Upper lobe of left lung (tissue), 6 donors: ENCODE results near the gene SLC28A1. TPM values are rescaled to one million over a fixed set of nuclear protein-coding genes. Genes with fewer than 3 reads are reported as not detected.
"Not testable (repeated sequence)": the region's sequence is repeated elsewhere in the genome, so short reads cannot be mapped to it uniquely, and the experiment has no call there.

Experiments
- ATAC-seq, 2 donors: fragments of 200-7000 bp; cut with Tn5 transposase; one replicate each; pipeline ENCODE4 v1.9.1; 2022; ENCODE audit warnings: mild to moderate bottlenecking in 2 of 2, moderate library complexity in 2 of 2; ENCODE audit not compliant: low FRiP score in 2 of 2
- DNase-seq, 2 donors: peaks; one replicate each; pipeline ENCODE4 v3.0.0-alpha.2; 2019 to 2020
- H3K27ac ChIP-seq, 4 donors: fragments of 200-600 bp; sonication (generic); one replicate each; pipeline ENCODE4 v1.5.1; 2016 to 2019
- H3K27me3 ChIP-seq, 4 donors: fragments of 200-600 bp; sonication (generic); one replicate each; pipeline ENCODE4 v1.5.1; 2017 to 2019
- H3K36me3 ChIP-seq, 4 donors: fragments of 200-600 bp; sonication (generic); one replicate each; pipeline ENCODE4 v1.5.1; 2016 to 2019
- H3K4me1 ChIP-seq, 4 donors: fragments of 200-600 bp; sonication (generic); one replicate each; pipeline ENCODE4 v1.5.1; 2018 to 2019
- H3K4me3 ChIP-seq, 4 donors: fragments of 200-600 bp; sonication (generic); one replicate each; pipeline ENCODE4 v1.5.1; 2017 to 2019; ENCODE audit warnings: mild to moderate bottlenecking in 2 of 4, moderate library complexity in 1 of 4
- H3K9me3 ChIP-seq, 4 donors: fragments of 200-600 bp; sonication (generic); one replicate each; pipeline ENCODE4 v1.5.1; 2018 to 2019
- CTCF ChIP-seq, 6 experiments: fragments of 450-650 bp in 4 of 6; fragments of 200-600 bp in 2 of 6; sonication (generic) in 2 of 6; IDR thresholded peaks; one replicate each; pipeline ENCODE4 v1.5.1; 2016 to 2019; ENCODE audit warnings: antibody characterized with exemption in 6 of 6
- EP300 ChIP-seq, 4 donors: sonication (generic); formaldehyde crosslinking; IDR thresholded peaks; one replicate each; pipeline ENCODE4 v1.5.1; 2017; ENCODE audit warnings: antibody characterized with exemption in 4 of 4, control low read depth in 2 of 4
- POLR2A ChIP-seq, 4 donors: fragments of 450-650 bp; IDR thresholded peaks; one replicate each; pipeline ENCODE4 v1.5.1; 2016 to 2017; ENCODE audit warnings: antibody characterized with exemption in 4 of 4, mild to moderate bottlenecking in 2 of 4
- POLR2AphosphoS5 ChIP-seq, 2 donors: sonication (generic); formaldehyde crosslinking; IDR thresholded peaks; one replicate each; pipeline ENCODE4 v1.5.1; 2017; ENCODE audit warnings: antibody characterized with exemption in 2 of 2
- WGBS, 2 donors: methylation state at CpG; one replicate each; pipeline ENCODE4 v1.1.5; 2017 to 2018; 5-methylcytosine and 5-hydroxymethylcytosine counted together
- total RNA-seq, 6 donors: library from RNA; depleted of rRNA in 4 of 6; stranded (reverse); fragments of >200 nt in 4 of 6; gene quantifications; one replicate each; pipeline versions ENCODE4 v1.1.0 to v1.2.1, GENCODE V29; 2016 to 2021
- donor health status: DM: no; HTN: no; CAD: no; lungs with moderate emphysema.
- donor health status: DM: no; HTN: yes; CAD: no; lungs with severe emphysema.

SLC28A1 gene
- total RNA-seq, 6 donors from 2014 or later: not detected

GRCh38 chr15:84874981-84875699 is 9.3 kb upstream of the SLC28A1 start:
- no peak for TF ChIP-seq POLR2AphosphoS5 (IDR thresholded peaks at IDR 0.05)
- TF ChIP-seq POLR2A (IDR thresholded peaks at IDR 0.05): no peak
- no peak for TF ChIP-seq EP300 (IDR thresholded peaks at IDR 0.05)
- TF ChIP-seq CTCF (IDR thresholded peaks at IDR 0.05): no peak
- ATAC-seq (no peak), DNase-seq (no peak)
- Histone ChIP-seq H3K4me1 (peaks cover 0 to 13% (median 2%) of the 10 kb centered on the region in 4 donors), H3K27me3 (no peaks in the 10 kb centered on the region), H3K4me3 (no peak overlapping the region), H3K36me3 (no peaks in the 10 kb centered on the region), H3K27ac (no peak overlapping the region), H3K9me3 (no peaks in the 10 kb centered on the region)
- WGBS, 2 donors: 65 to 75% methylated on average over 5 of the region's 5 CpGs

- Histone ChIP-seq H3K27me3 (no peaks in the 10 kb centered on the region), H3K4me3 (no peak overlapping the region), H3K4me1 (peaks cover 0 to 13% (median 2%) of the 10 kb centered on the region in 4 donors), H3K9me3 (no peaks in the 10 kb centered on the region), H3K27ac (no peak overlapping the region), H3K36me3 (no peaks in the 10 kb centered on the region)
- no peak for ATAC-seq
- TF ChIP-seq EP300 (IDR thresholded peaks at IDR 0.05): no peak
- no peak for TF ChIP-seq POLR2A (IDR thresholded peaks at IDR 0.05)
- no peak for TF ChIP-seq POLR2AphosphoS5 (IDR thresholded peaks at IDR 0.05)
- TF ChIP-seq CTCF (IDR thresholded peaks at IDR 0.05): no peak
- DNase-seq: no peak
Measured at GRCh38 chr15:84876269-84876668, 8.2 kb upstream of the SLC28A1 start.

- H3K27me3 ChIP-seq, H3K4me3 ChIP-seq, H3K9me3 ChIP-seq, DNase-seq, ATAC-seq, H3K27ac ChIP-seq, H3K36me3 ChIP-seq: not testable (repeated sequence)
- WGBS, 2 donors: 90 to 97% methylated on average over 3 of the region's 3 CpGs
- peaks cover 0 to 13% (median 2%) of the 10 kb centered on the region in 4 donors for H3K4me1 ChIP-seq
Measured at GRCh38 chr15:84877701-84878100, 6.8 kb upstream of the SLC28A1 start.

- no peaks in the 10 kb centered on the region for H3K27me3 ChIP-seq
- DNase-seq (peak in 1 of 2 donors; percentile 82), ATAC-seq (peak; percentile 80 to 84)
- H3K4me1 ChIP-seq: peaks cover 0 to 13% (median 2%) of the 10 kb centered on the region in 4 donors
- H3K9me3 ChIP-seq: no peaks in the 10 kb centered on the region
- no peak overlapping the region for H3K27ac ChIP-seq
- H3K4me3 ChIP-seq: no peak overlapping the region
- TF ChIP-seq POLR2A (IDR thresholded peaks at IDR 0.05) (no peak), POLR2AphosphoS5 (IDR thresholded peaks at IDR 0.05) (no peak), CTCF (IDR thresholded peaks at IDR 0.05) (peak; percentile 47 to 73 (median 62)), EP300 (IDR thresholded peaks at IDR 0.05) (no peak)
- 36 to 39% methylated on average over 3 to 4 of the region's 4 CpGs for WGBS, 2 donors
- no peaks in the 10 kb centered on the region for H3K36me3 ChIP-seq
Measured at GRCh38 chr15:84878504-84878903, 6.0 kb upstream of the SLC28A1 start.

DNA sequence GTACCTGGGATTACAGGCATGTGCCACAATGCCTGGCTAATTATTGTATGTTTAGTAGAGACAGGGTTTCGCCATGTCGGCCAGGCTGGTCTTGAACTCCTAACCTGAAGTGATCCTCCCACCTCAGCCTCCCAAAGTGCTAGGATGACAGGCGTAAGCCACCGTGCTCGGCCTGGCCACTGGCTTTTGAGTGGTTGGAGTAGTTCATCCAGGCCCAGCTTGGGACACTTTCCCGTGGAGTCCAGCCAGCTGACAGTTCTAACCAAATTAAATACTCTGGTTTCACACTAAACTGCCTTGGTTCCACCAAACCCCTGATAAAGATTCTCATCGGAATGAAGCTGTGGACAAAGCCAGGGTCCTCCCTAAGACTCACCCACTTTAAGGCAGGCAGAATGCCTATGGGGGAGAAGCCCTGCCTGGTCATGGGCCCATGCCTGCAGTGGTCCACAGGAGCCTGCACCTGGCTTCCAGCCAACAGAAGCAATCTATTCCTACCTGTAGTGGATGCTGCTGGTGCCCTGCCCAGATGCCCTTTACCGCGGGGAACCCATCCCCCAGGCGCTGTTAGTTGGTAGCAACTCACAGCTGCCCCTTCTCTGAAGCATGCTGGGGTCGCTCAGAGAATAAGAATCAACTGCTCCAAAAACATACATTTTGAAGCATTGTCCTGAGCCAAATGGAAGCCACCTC is 5.2 kb upstream of the SLC28A1 start:
- DNase-seq (peak in 1 of 2 donors; percentile 36), ATAC-seq (no peak)
- Histone ChIP-seq H3K36me3 (no peaks in the 10 kb centered on the region), H3K9me3 (no peaks in the 10 kb centered on the region), H3K27me3 (no peaks in the 10 kb centered on the region), H3K4me3 (no peak overlapping the region), H3K27ac (no peak overlapping the region), H3K4me1 (peaks cover 0 to 8% (median 2%) of the 10 kb centered on the region in 4 donors)
- TF ChIP-seq POLR2AphosphoS5 (IDR thresholded peaks at IDR 0.05): no peak
- TF ChIP-seq CTCF (IDR thresholded peaks at IDR 0.05): no peak
- 92 to 94% methylated on average over 3 to 11 of the region's 11 CpGs for WGBS, 2 donors
